ENCODE measurements around the gene SLC13A3.
A peak's percentile ranks its signal among the peaks of the same experiment; 100 is the strongest.

The SLC13A3 gene

GRCh38 chr20:46546298-46546697 lies 105.0 kb downstream of the SLC13A3 start:
- Histone ChIP-seq H2BK15ac (ENCODE audit: low read length) (no peak overlapping the region), H3K27ac (replicated peaks; ENCODE audit: low read length) (no peak overlapping the region), H3K36me3 (replicated peaks in 1 of 2; ENCODE audit: control insufficient read depth in 2 of 2, insufficient read depth in 2 of 2, low read length in 2 of 2) (no peaks in the 10 kb centered on the region), H3K4me1 (ENCODE audit: control insufficient read depth in 2 of 2, insufficient read depth in 1 of 2, low read depth in 1 of 2, low read length in 2 of 2) (no peaks in the 10 kb centered on the region), H2AFZ (ENCODE audit: low read length) (no peak overlapping the region), H3K14ac (ENCODE audit: low read length) (no peak overlapping the region), H2BK5ac (ENCODE audit: low read length) (no peak overlapping the region), H2BK12ac (ENCODE audit: low read length) (no peak overlapping the region), H3K4ac (ENCODE audit: low read length) (no peak overlapping the region), H2BK120ac (ENCODE audit: low read depth, low read length) (no peak overlapping the region), H3K79me1 (ENCODE audit: low read depth, low read length) (no peaks in the 10 kb centered on the region), H3K18ac (ENCODE audit: low read length) (no peak overlapping the region), H3K9ac (ENCODE audit: low read depth, low read length, poor library complexity) (no peak overlapping the region), H3K4me3 (ENCODE audit: low read length in 2 of 2) (no peak overlapping the region), H2AK5ac (ENCODE audit: low read depth, low read length) (no peak overlapping the region), H4K91ac (ENCODE audit: low read depth, low read length, poor library complexity) (no peak overlapping the region), H3K27me3 (ENCODE audit: control insufficient read depth in 3 of 3, insufficient read depth in 3 of 3, low read depth in 1 of 3, low read length in 3 of 3) (no peaks in the 10 kb centered on the region), H3K23ac (ENCODE audit: low read depth, low read length, poor library complexity) (no peak overlapping the region), H3K4me2 (ENCODE audit: insufficient read depth, low read length, poor library complexity, severe bottlenecking) (no peak overlapping the region), H4K8ac (ENCODE audit: low read depth, low read length) (peak overlapping the region; percentile 55), H3K9me3 (replicated peaks in 1 of 2; ENCODE audit: control insufficient read depth in 2 of 2, insufficient read depth in 1 of 2, low read depth in 1 of 2, low read length in 2 of 2) (no peaks in the 10 kb centered on the region)
- no peak for DNase-seq (ENCODE audit: low spot score)
- no CpG with 5 or more reads among the region's 3 CpGs for WGBS, 2 donors (ENCODE audit: extremely low coverage in 2 of 2, insufficient read length in 2 of 2, insufficient replicate concordance in 1 of 2)

- H3K4ac ChIP-seq (ENCODE audit: low read length) = no peak overlapping the region
- H2AK5ac ChIP-seq (ENCODE audit: low read depth, low read length) = no peak overlapping the region
- no peak overlapping the region for H3K14ac ChIP-seq (ENCODE audit: low read length)
Measured at GRCh38 chr20:46545827-46546138, 105.5 kb downstream of the SLC13A3 start.

GRCh38 chr20:46545077-46545826 lies 106.0 kb downstream of the SLC13A3 start:
- Histone ChIP-seq H2BK15ac (ENCODE audit: low read length) (no peak overlapping the region), H2BK120ac (ENCODE audit: low read depth, low read length) (no peak overlapping the region), H3K18ac (ENCODE audit: low read length) (peak overlapping the region; percentile 5), H3K9me3 (replicated peaks in 1 of 2; ENCODE audit: control insufficient read depth in 2 of 2, insufficient read depth in 1 of 2, low read depth in 1 of 2, low read length in 2 of 2) (no peaks in the 10 kb centered on the region), H2AK5ac (ENCODE audit: low read depth, low read length) (peak overlapping the region; percentile 30), H3K14ac (ENCODE audit: low read length) (peak overlapping the region; percentile 12), H3K4me2 (ENCODE audit: insufficient read depth, low read length, poor library complexity, severe bottlenecking) (no peak overlapping the region), H3K79me1 (ENCODE audit: low read depth, low read length) (no peaks in the 10 kb centered on the region), H2AFZ (ENCODE audit: low read length) (no peak overlapping the region), H3K4me3 (ENCODE audit: low read length in 2 of 2) (no peak overlapping the region), H4K8ac (ENCODE audit: low read depth, low read length) (no peak overlapping the region), H3K4ac (ENCODE audit: low read length) (no peak overlapping the region), H2BK12ac (ENCODE audit: low read length) (peak overlapping the region; percentile 24), H3K9ac (ENCODE audit: low read depth, low read length, poor library complexity) (no peak overlapping the region), H3K4me1 (ENCODE audit: control insufficient read depth in 2 of 2, insufficient read depth in 1 of 2, low read depth in 1 of 2, low read length in 2 of 2) (no peaks in the 10 kb centered on the region), H4K91ac (ENCODE audit: low read depth, low read length, poor library complexity) (peak overlapping the region; percentile 6), H3K27me3 (ENCODE audit: control insufficient read depth in 3 of 3, insufficient read depth in 3 of 3, low read depth in 1 of 3, low read length in 3 of 3) (no peaks in the 10 kb centered on the region), H3K23ac (ENCODE audit: low read depth, low read length, poor library complexity) (no peak overlapping the region), H2BK5ac (ENCODE audit: low read length) (no peak overlapping the region), H3K36me3 (replicated peaks in 1 of 2; ENCODE audit: control insufficient read depth in 2 of 2, insufficient read depth in 2 of 2, low read length in 2 of 2) (no peaks in the 10 kb centered on the region), H3K27ac (replicated peaks; ENCODE audit: low read length) (no peak overlapping the region)
- DNase-seq (ENCODE audit: low spot score) = no peak
- WGBS, 2 donors (ENCODE audit: extremely low coverage in 2 of 2, insufficient read length in 2 of 2, insufficient replicate concordance in 1 of 2) = no CpG with 5 or more reads among the region's 14 CpGs

More at GRCh38 chr20:46545827-46546138, 105.5 kb downstream of the SLC13A3 start:
- no peak overlapping the region for H3K18ac ChIP-seq (ENCODE audit: low read length)
- H2BK5ac ChIP-seq (ENCODE audit: low read length) = no peak overlapping the region
- no peaks in the 10 kb centered on the region for H3K9me3 ChIP-seq (replicated peaks in 1 of 2; ENCODE audit: control insufficient read depth in 2 of 2, insufficient read depth in 1 of 2, low read depth in 1 of 2, low read length in 2 of 2)
- no peak overlapping the region for H4K8ac ChIP-seq (ENCODE audit: low read depth, low read length)
- no peak overlapping the region for H2BK15ac ChIP-seq (ENCODE audit: low read length)
- H3K23ac ChIP-seq (ENCODE audit: low read depth, low read length, poor library complexity) = no peak overlapping the region
- no peak overlapping the region for H3K4me2 ChIP-seq (ENCODE audit: insufficient read depth, low read length, poor library complexity, severe bottlenecking)
- no peaks in the 10 kb centered on the region for H3K79me1 ChIP-seq (ENCODE audit: low read depth, low read length)
- no peak overlapping the region for H4K91ac ChIP-seq (ENCODE audit: low read depth, low read length, poor library complexity)
- no peak overlapping the region for H3K4me3 ChIP-seq (ENCODE audit: low read length in 2 of 2)
- no CpG with 5 or more reads among the region's 9 CpGs for WGBS, 2 donors (ENCODE audit: extremely low coverage in 2 of 2, insufficient read length in 2 of 2, insufficient replicate concordance in 1 of 2)
- no peaks in the 10 kb centered on the region for H3K36me3 ChIP-seq (replicated peaks in 1 of 2; ENCODE audit: control insufficient read depth in 2 of 2, insufficient read depth in 2 of 2, low read length in 2 of 2)
- H2AFZ ChIP-seq (ENCODE audit: low read length) = no peak overlapping the region
- H2BK12ac ChIP-seq (ENCODE audit: low read length) = no peak overlapping the region
- no peak overlapping the region for H2BK120ac ChIP-seq (ENCODE audit: low read depth, low read length)
- no peak overlapping the region for H3K9ac ChIP-seq (ENCODE audit: low read depth, low read length, poor library complexity)
- no peaks in the 10 kb centered on the region for H3K4me1 ChIP-seq (ENCODE audit: control insufficient read depth in 2 of 2, insufficient read depth in 1 of 2, low read depth in 1 of 2, low read length in 2 of 2)
- no peak for DNase-seq (ENCODE audit: low spot score)
- no peak overlapping the region for H3K27ac ChIP-seq (replicated peaks; ENCODE audit: low read length)
- H3K27me3 ChIP-seq (ENCODE audit: control insufficient read depth in 3 of 3, insufficient read depth in 3 of 3, low read depth in 1 of 3, low read length in 3 of 3) = no peaks in the 10 kb centered on the region

- Histone ChIP-seq H4K91ac (ENCODE audit: low read depth, low read length, poor library complexity) (no peak overlapping the region), H3K18ac (ENCODE audit: low read length) (no peak overlapping the region), H3K23ac (ENCODE audit: low read depth, low read length, poor library complexity) (no peak overlapping the region), H3K27ac (replicated peaks; ENCODE audit: low read length) (no peak overlapping the region), H2AFZ (ENCODE audit: low read length) (no peak overlapping the region), H3K36me3 (replicated peaks in 1 of 2; ENCODE audit: control insufficient read depth in 2 of 2, insufficient read depth in 2 of 2, low read length in 2 of 2) (no peaks in the 10 kb centered on the region), H3K9me3 (replicated peaks in 1 of 2; ENCODE audit: control insufficient read depth in 2 of 2, insufficient read depth in 1 of 2, low read depth in 1 of 2, low read length in 2 of 2) (no peaks in the 10 kb centered on the region), H3K79me1 (ENCODE audit: low read depth, low read length) (no peaks in the 10 kb centered on the region), H3K9ac (ENCODE audit: low read depth, low read length, poor library complexity) (no peak overlapping the region), H4K8ac (ENCODE audit: low read depth, low read length) (no peak overlapping the region), H3K27me3 (ENCODE audit: control insufficient read depth in 3 of 3, insufficient read depth in 3 of 3, low read depth in 1 of 3, low read length in 3 of 3) (no peaks in the 10 kb centered on the region), H2BK120ac (ENCODE audit: low read depth, low read length) (no peak overlapping the region), H2BK12ac (ENCODE audit: low read length) (no peak overlapping the region), H3K4me1 (ENCODE audit: control insufficient read depth in 2 of 2, insufficient read depth in 1 of 2, low read depth in 1 of 2, low read length in 2 of 2) (no peaks in the 10 kb centered on the region), H3K4me3 (ENCODE audit: low read length in 2 of 2) (no peak overlapping the region), H3K4me2 (ENCODE audit: insufficient read depth, low read length, poor library complexity, severe bottlenecking) (no peak overlapping the region), H2AK5ac (ENCODE audit: low read depth, low read length) (no peak overlapping the region), H3K14ac (ENCODE audit: low read length) (no peak overlapping the region), H2BK15ac (ENCODE audit: low read length) (no peak overlapping the region), H3K4ac (ENCODE audit: low read length) (no peak overlapping the region), H2BK5ac (ENCODE audit: low read length) (no peak overlapping the region)
- WGBS, 2 donors (ENCODE audit: extremely low coverage in 2 of 2, insufficient read length in 2 of 2, insufficient replicate concordance in 1 of 2) = no CpG with 5 or more reads among the region's 3 CpGs
- no peak for DNase-seq (ENCODE audit: low spot score)
Measured at GRCh38 chr20:46544576-46544975, 106.7 kb downstream of the SLC13A3 start.

Measured in neuronal stem cell (in vitro differentiated cells).